GM12874 (cell line): ENCODE measurements around the gene TMEM256.

Experiments used
- CTCF ChIP-seq: IDR thresholded peaks from 2 replicates; pipeline ENCODE4 v1.5.1; 2011; ENCODE audit warnings: low read depth, mild to moderate bottlenecking, control low read depth, low read length, moderate library complexity; ENCODE audit not compliant: insufficient read depth

The TMEM256 gene

GRCh38 chr17:7384489-7385081, 19.3 kb downstream of the TMEM256 start:
- no peak for TF ChIP-seq CTCF

DNA sequence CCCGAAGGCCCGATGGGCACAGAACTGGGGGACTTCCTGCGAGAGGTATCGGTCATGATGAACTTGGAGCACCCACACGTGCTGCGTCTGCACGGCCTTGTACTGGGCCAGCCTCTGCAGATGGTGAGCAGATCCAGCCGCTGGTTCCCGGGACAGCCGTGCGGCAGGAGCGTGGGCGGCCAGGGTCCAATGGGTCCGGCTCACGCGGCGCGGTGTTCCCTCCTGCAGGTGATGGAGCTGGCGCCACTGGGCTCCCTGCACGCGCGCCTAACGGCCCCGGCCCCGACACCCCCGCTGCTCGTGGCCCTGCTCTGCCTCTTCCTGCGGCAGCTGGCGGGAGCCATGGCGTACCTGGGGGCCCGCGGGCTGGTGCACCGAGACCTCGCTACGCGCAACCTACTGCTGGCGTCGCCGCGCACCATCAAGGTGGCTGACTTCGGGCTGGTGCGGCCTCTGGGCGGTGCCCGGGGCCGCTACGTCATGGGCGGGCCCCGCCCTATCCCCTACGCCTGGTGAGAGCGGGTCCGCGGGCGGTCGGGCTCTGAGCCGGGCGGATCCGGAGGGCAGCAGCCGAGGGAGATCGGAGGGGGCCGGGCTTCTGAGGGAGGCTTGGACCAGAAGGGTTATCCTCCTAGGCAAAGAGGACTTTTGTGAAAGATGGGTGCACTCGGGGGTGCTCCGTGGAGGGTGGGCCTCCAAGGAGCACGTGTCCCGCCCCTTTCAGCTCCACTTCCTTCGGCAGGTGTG, 20.0 kb downstream of the TMEM256 start:
- no peak for TF ChIP-seq CTCF

DNA sequence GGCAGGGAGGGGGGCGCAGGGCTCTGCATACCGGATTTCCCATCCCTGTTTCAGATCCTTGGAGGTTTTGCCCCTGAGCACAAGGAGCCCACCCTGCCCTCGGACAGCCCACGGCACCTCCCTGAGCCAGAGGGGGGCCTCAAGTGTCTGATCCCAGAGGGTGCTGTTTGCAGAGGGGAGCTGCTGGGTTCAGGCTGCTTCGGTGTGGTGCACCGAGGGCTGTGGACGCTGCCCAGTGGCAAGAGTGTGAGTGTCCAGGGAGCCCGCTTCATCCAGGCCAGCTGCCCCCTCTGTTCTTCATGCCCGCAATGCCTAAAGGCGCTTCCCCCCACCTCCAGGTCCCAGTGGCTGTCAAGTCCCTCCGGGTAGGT, 20.5 kb downstream of the TMEM256 start:
- no peak for TF ChIP-seq CTCF

- TF ChIP-seq CTCF: no peak
These were observed 21.0 kb downstream of the TMEM256 start for GRCh38 chr17:7382901-7383300.

DNA sequence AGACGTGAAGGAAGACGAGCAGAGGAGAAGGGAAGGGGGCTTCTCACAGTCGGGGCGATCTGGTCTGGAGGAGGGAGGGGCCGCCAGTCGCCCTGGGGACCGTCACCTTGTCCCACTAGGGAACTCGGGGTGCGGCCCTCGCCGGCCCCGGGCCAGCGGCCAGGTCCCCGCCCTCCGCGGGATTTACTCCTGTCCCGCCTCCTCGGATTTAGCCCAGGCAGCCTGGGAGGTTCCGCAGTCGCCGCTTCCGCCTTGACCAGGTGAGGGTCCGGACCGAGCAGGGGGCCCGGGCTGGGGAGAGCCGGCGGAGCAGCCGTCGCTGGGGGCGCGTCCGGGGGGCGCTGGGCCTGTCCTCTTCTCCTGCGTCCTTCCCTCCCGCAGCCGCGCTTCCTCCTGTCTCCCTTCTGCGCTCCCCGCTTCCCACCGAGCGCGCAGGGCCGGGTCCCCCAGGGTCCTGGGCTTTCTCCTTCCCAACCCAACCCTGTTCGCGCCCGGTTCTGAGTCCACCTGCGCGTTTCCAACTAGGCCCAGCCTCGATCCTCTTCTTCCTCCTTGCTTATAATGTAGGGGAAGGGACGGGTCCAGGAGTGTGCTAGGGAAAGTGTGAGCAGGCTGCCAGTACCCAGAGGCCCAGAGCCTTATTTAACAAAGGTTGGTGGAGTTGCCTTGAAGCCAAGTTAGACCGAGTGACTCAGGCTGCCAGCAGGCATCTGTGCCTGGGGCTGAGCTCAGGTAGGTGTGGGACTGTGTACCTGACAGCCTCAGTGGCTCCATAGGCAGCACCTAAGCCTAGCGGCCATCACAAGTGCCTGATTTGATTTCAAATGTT, 22.8 kb downstream of the TMEM256 start, which contains the start of gene TNK1:
Gene TNK1 (plus strand): TSS at position 235 of the 829 bp plus-strand sequence. CDS start 1,838 bp downstream, outside the sequence.
- TF ChIP-seq CTCF: no peak

DNA sequence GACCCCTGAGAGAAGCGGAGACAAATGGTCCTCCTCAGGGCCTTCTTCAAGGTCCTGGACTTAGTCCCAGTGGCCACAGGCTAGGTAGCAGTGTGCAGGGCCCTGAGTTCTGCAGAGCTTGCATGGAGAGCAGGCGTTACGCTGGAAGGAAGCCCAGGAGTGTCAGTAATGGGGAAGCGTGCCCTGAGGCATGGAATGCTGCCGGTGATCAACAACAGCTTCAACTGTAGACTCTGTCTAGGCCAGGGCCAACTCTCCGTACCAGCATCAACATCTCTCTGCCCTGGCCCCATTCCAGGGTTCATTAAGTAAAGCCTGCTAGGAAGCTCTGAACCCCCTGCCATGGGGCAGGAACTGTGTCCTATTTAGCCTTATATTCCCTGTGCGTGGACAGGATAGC, 23.6 kb downstream of the TMEM256 start:
- no peak for TF ChIP-seq CTCF

GRCh38 chr17:7379134-7379533, 24.8 kb downstream of the TMEM256 start:
- TF ChIP-seq CTCF: no peak
